B cell (primary cell): ENCODE results near the gene IPCEF1. TPM values are rescaled to one million over a fixed set of nuclear protein-coding genes. Genes with fewer than 3 reads are reported as not detected.
"Not testable (repeated sequence)": the region's sequence is repeated elsewhere in the genome, so short reads cannot be mapped to it uniquely, and the experiment has no call there.

Source experiments
- ATAC-seq: fragments of 200-7000 bp; cut with Tn5 transposase; one replicate; pipeline ENCODE4 v1.10.0; 2021; ENCODE audit warnings: low read depth, mild to moderate bottlenecking, moderate number of reproducible peaks, moderate library complexity
- CTCF ChIA-PET: fragments of 350-600 bp; sonication (Branson Sonifier 250); formaldehyde crosslinking; loops from one replicate; lab custom pipeline; 2021; ENCODE audit warnings: antibody characterized with exemption, inconsistent platforms; lab: Charles Lee
- POLR2A ChIA-PET: fragments of 350-600 bp; sonication (Branson Sonifier 250); formaldehyde crosslinking; loops from one replicate; lab custom pipeline; 2021; ENCODE audit warnings: antibody characterized with exemption; lab: Charles Lee
- DNase-seq: peaks from one replicate; pipeline ENCODE4 v3.0.0; 2013
- H2AFZ ChIP-seq: 2 replicates; pipeline ENCODE4 v1.6.1; 2012; ENCODE audit warnings: mild to moderate bottlenecking, low read depth, low read length; ENCODE audit not compliant: insufficient read depth, poor library complexity, severe bottlenecking
- H3K27ac ChIP-seq, 2 donors: 1 replicate in 1 of 2; 2 replicates in 1 of 2; pipeline ENCODE4 v1.5.1; 2012 to 2013; ENCODE audit warnings: low read length in 2 of 2, mild to moderate bottlenecking in 2 of 2, moderate library complexity in 1 of 2
- H3K27me3 ChIP-seq, 4 experiments: fragments of 200-600 bp in 1 of 4; sonication (generic) in 1 of 4; replicated peaks in 1 of 4; 1 replicate in 2 of 4; 2 replicates in 2 of 4; pipeline versions ENCODE4 v1.6.1 to v1.7.0; 2013 to 2016; ENCODE audit warnings: low read length in 3 of 4, mild to moderate bottlenecking in 2 of 4, mixed read lengths in 1 of 4, moderate library complexity in 1 of 4; ENCODE audit not compliant: insufficient read depth in 4 of 4, control insufficient read depth in 3 of 4; ENCODE audit errors: control extremely low read depth in 1 of 4
- H3K36me3 ChIP-seq, 2 experiments: replicated peaks in 1 of 2; 1 replicate in 1 of 2; 2 replicates in 1 of 2; pipeline versions ENCODE4 v1.6.1 to v1.7.1; 2013; ENCODE audit warnings: low read length in 1 of 2; ENCODE audit not compliant: insufficient read depth in 2 of 2, control insufficient read depth in 1 of 2; ENCODE audit errors: control extremely low read depth in 1 of 2, extremely low read depth in 1 of 2
- H3K4me1 ChIP-seq, 2 donors: fragments of 200-600 bp in 1 of 2; sonication (generic) in 1 of 2; 1 replicate in 1 of 2; 2 replicates in 1 of 2; pipeline versions ENCODE4 v1.5.1 to v1.6.1; 2013 to 2017; ENCODE audit warnings: low read length in 2 of 2; ENCODE audit not compliant: control insufficient read depth in 2 of 2, insufficient read depth in 2 of 2
- H3K4me2 ChIP-seq: replicated peaks from 2 replicates; pipeline ENCODE3; 2012; ENCODE audit warnings: mild to moderate bottlenecking, low read depth, low read length; ENCODE audit not compliant: poor library complexity, severe bottlenecking
- H3K4me3 ChIP-seq, 5 experiments: fragments of 200-600 bp in 1 of 5; sonication (generic) in 1 of 5; 1 replicate in 3 of 5; 2 replicates in 2 of 5; pipeline versions ENCODE4 v1.5.1 to v1.7.0; 2011 to 2016; ENCODE audit warnings: low read length in 4 of 5, mild to moderate bottlenecking in 4 of 5, low read depth in 2 of 5, control low read depth in 1 of 5, moderate library complexity in 1 of 5; ENCODE audit not compliant: insufficient read depth in 1 of 5; ENCODE audit errors: control extremely low read depth in 1 of 5, extremely low read depth in 1 of 5
- H3K79me2 ChIP-seq: fragments of 200-600 bp; sonication (generic); one replicate; pipeline ENCODE4 v1.6.0; 2016; ENCODE audit warnings: low read length; ENCODE audit not compliant: control insufficient read depth, insufficient read depth
- H3K9ac ChIP-seq: fragments of 200-600 bp; sonication (generic); 2 replicates; pipeline ENCODE4 v1.6.1; 2017; ENCODE audit warnings: mild to moderate bottlenecking, low read length, moderate library complexity
- H3K9me3 ChIP-seq, 3 donors: one replicate each; pipeline versions ENCODE4 v1.6.1 to v1.7.1; 2013; ENCODE audit warnings: low read length in 2 of 3; ENCODE audit not compliant: control insufficient read depth in 2 of 3, insufficient read depth in 1 of 3; ENCODE audit errors: control extremely low read depth in 1 of 3
- H4K20me1 ChIP-seq: 2 replicates; pipeline ENCODE4 v1.6.0; 2012; ENCODE audit warnings: mild to moderate bottlenecking, low read length; ENCODE audit not compliant: insufficient read depth, control insufficient read depth, poor library complexity, severe bottlenecking
- H3K27ac Mint-ChIP-seq: one replicate; pipeline ENCODE4 v1.8.0; 2021; ENCODE audit warnings: mixed read lengths
- H3K27me3 Mint-ChIP-seq: one replicate; pipeline ENCODE4 v1.8.0; 2021; ENCODE audit warnings: mixed read lengths
- H3K4me1 Mint-ChIP-seq: one replicate; pipeline ENCODE4 v1.8.0; 2021; ENCODE audit warnings: mixed read lengths
- H3K4me3 Mint-ChIP-seq: one replicate; pipeline ENCODE4 v1.8.0; 2021; ENCODE audit warnings: mixed read lengths
- H3K9me3 Mint-ChIP-seq: one replicate; pipeline ENCODE4 v1.8.0; 2022; ENCODE audit warnings: mixed read lengths; ENCODE audit not compliant: insufficient read depth
- CTCF ChIP-seq: fragments of 200-600 bp; IDR thresholded peaks from one replicate; pipeline ENCODE4 v1.8.0; 2022; ENCODE audit warnings: antibody characterized with exemption, mild to moderate bottlenecking
- EZH2 ChIP-seq: IDR thresholded peaks from 2 replicates; pipeline ENCODE4 v1.6.1; 2012; ENCODE audit warnings: borderline replicate concordance, low read depth, mild to moderate bottlenecking, moderate library complexity, low read length; ENCODE audit not compliant: insufficient read depth, poor library complexity, severe bottlenecking
- WGBS: methylation state at CpG from one replicate; pipeline ENCODE4 v1.1.5; 2013; ENCODE audit warnings: missing lambda C conversion rate; ENCODE audit not compliant: insufficient coverage; 5-methylcytosine and 5-hydroxymethylcytosine counted together
- intact Hi-C: fragments of 100-400 bp; cut with micrococcal nuclease; formaldehyde crosslinking; loops from one replicate; pipeline ENCODE4 v1.10.0; 2022
- polyA plus RNA-seq: library from polyadenylated mRNA; depleted of rRNA; stranded (reverse); fragments of >200 nt; gene quantifications from 2 replicates; pipeline ENCODE4 v1.2.3, GENCODE V29; 2012
- total RNA-seq, 2 donors: library from RNA; stranded (reverse); fragments of 120-200 nt in 1 of 2; gene quantifications; 1 replicate in 1 of 2; 2 replicates in 1 of 2; pipeline versions ENCODE4 v1.2.3 to v1.2.4, GENCODE V29; 2013 to 2022

IPCEF1 gene
- total and polyA plus RNA-seq, 2 donors (not counting 1 experiment from before 2014, with no cell fraction given), result 0.22 to 0.94 TPM

- WGBS, result 81% methylated on average over 3 of the region's 4 CpGs
- CTCF ChIA-PET, result interaction anchor here (1.2 kb wide), 1 partner anchor 10 kb away, joined by 3 read pairs; no protein-coding TSS in a partner anchor
- no peak overlapping the region for H3K27ac Mint-ChIP-seq
- Histone ChIP-seq H2AFZ (no peak overlapping the region), H3K36me3 (no peaks in the 10 kb centered on the region), H3K4me3 (no peak overlapping the region), H3K27me3 (no peaks in the 10 kb centered on the region), H4K20me1 (no peaks in the 10 kb centered on the region), H3K4me2 (no peak overlapping the region), H3K4me1 (no peaks in the 10 kb centered on the region), H3K9me3 (no peaks in the 10 kb centered on the region), H3K79me2 (no peaks in the 10 kb centered on the region), H3K9ac (no peak overlapping the region), H3K27ac (no peak overlapping the region)
- ATAC-seq (no peak), DNase-seq (no peak)
- H3K27me3 Mint-ChIP-seq, result no peaks in the 10 kb centered on the region
- H3K4me1 Mint-ChIP-seq, result no peaks in the 10 kb centered on the region
- H3K4me3 Mint-ChIP-seq, result no peak overlapping the region
- intact Hi-C loops, result no loop called here
- POLR2A ChIA-PET, result no interaction called here
- no peaks in the 10 kb centered on the region for H3K9me3 Mint-ChIP-seq
- TF ChIP-seq EZH2 (no peak), CTCF (no peak)
These were observed 19.1 kb downstream of the IPCEF1 start for GRCh38 chr6:154337406-154338005.

- H3K4me3 ChIP-seq, H2AFZ ChIP-seq, intact Hi-C loops, POLR2A ChIA-PET, H3K4me2 ChIP-seq, H3K9me3 Mint-ChIP-seq, H3K4me1 Mint-ChIP-seq, H4K20me1 ChIP-seq, H3K27ac ChIP-seq, H3K9ac ChIP-seq, H3K27me3 Mint-ChIP-seq, H3K4me3 Mint-ChIP-seq, DNase-seq, H3K4me1 ChIP-seq, H3K27ac Mint-ChIP-seq, H3K36me3 ChIP-seq, ATAC-seq, CTCF ChIA-PET, H3K79me2 ChIP-seq, H3K9me3 ChIP-seq, H3K27me3 ChIP-seq: not testable (repeated sequence)
- no CpG with 5 or more reads among the region's 1 CpG for WGBS
These were observed 22.5 kb downstream of the IPCEF1 start for GRCh38 chr6:154334147-154334546.
